BLaER1 (cell line): Measurements from ENCODE around the gene FAM98B.
"Not testable (repeated sequence)": the region's sequence is repeated elsewhere in the genome, so short reads cannot be mapped to it uniquely, and the experiment has no call there.

Source experiments
- H3K27ac ChIP-seq: shearing (Covaris generic); formaldehyde crosslinking; 2 replicates; pipeline ENCODE4 v1.8.1; 2022
- H3K27me3 ChIP-seq: shearing (Covaris generic); formaldehyde crosslinking; 2 replicates; pipeline ENCODE4 v1.8.1; 2022
- H3K36me3 ChIP-seq: shearing (Covaris generic); formaldehyde crosslinking; 2 replicates; pipeline ENCODE4 v1.8.1; 2022
- H3K4me1 ChIP-seq: shearing (Covaris generic); formaldehyde crosslinking; 2 replicates; pipeline ENCODE4 v1.8.1; 2022
- H3K4me2 ChIP-seq: shearing (Covaris generic); formaldehyde crosslinking; 2 replicates; pipeline ENCODE4 v1.8.1; 2022
- H3K4me3 ChIP-seq: shearing (Covaris generic); formaldehyde crosslinking; 2 replicates; pipeline ENCODE4 v1.8.1; 2022
- H3K9ac ChIP-seq: shearing (Covaris generic); formaldehyde crosslinking; 2 replicates; pipeline ENCODE4 v1.8.1; 2022
- H3K9me3 ChIP-seq: shearing (Covaris generic); formaldehyde crosslinking; 2 replicates; pipeline ENCODE4 v1.8.1; 2022
- H4K20me1 ChIP-seq: shearing (Covaris generic); formaldehyde crosslinking; 2 replicates; pipeline ENCODE4 v1.8.1; 2022
- Cebpa-rat ChIP-seq: shearing (Covaris generic); IDR thresholded peaks from 2 replicates; pipeline ENCODE4 v1.8.1; 2022

FAM98B gene

GRCh38 chr15:38430106-38430760 is 23.7 kb upstream of the FAM98B start:
- H3K9ac ChIP-seq = no peak overlapping the region
- no peaks in the 10 kb centered on the region for H3K9me3 ChIP-seq
- no peaks in the 10 kb centered on the region for H3K4me1 ChIP-seq
- H3K27me3 ChIP-seq = no peaks in the 10 kb centered on the region
- H4K20me1 ChIP-seq = no peaks in the 10 kb centered on the region
- TF ChIP-seq Cebpa-rat = no peak
- H3K27ac ChIP-seq = no peak overlapping the region
- H3K36me3 ChIP-seq = no peaks in the 10 kb centered on the region
- H3K4me2 ChIP-seq = no peak overlapping the region
- H3K4me3 ChIP-seq = no peak overlapping the region

GRCh38 chr15:38436993-38437392 is 16.9 kb upstream of the FAM98B start:
- H3K27me3 ChIP-seq = no peaks in the 10 kb centered on the region
- H3K9me3 ChIP-seq = peaks cover 6% of the 10 kb centered on the region; the same call in 1 of the 2 replicates
- H3K36me3 ChIP-seq = no peaks in the 10 kb centered on the region
- peaks cover 26% of the 10 kb centered on the region for H3K4me1 ChIP-seq
- H3K27ac ChIP-seq = no peak overlapping the region
- no peak overlapping the region for H3K4me3 ChIP-seq
- no peak overlapping the region for H3K9ac ChIP-seq
- H4K20me1 ChIP-seq = no peaks in the 10 kb centered on the region
- H3K4me2 ChIP-seq = no peak overlapping the region
- TF ChIP-seq Cebpa-rat = no peak

- H3K9me3 ChIP-seq, H3K36me3 ChIP-seq, H3K27ac ChIP-seq, H3K4me2 ChIP-seq, H3K9ac ChIP-seq, H3K27me3 ChIP-seq, H4K20me1 ChIP-seq, H3K4me3 ChIP-seq: not testable (repeated sequence)
- H3K4me1 ChIP-seq = peaks cover 26% of the 10 kb centered on the region
Measured at GRCh38 chr15:38437603-38438002, 16.3 kb upstream of the FAM98B start.

- peaks cover 26% of the 10 kb centered on the region for H3K4me1 ChIP-seq
- no peaks in the 10 kb centered on the region for H3K36me3 ChIP-seq
- no peak overlapping the region for H3K4me3 ChIP-seq
- H3K27me3 ChIP-seq = no peaks in the 10 kb centered on the region
- no peak for TF ChIP-seq Cebpa-rat
- peaks cover 6% of the 10 kb centered on the region; the same call in 1 of the 2 replicates for H3K9me3 ChIP-seq
- no peaks in the 10 kb centered on the region for H4K20me1 ChIP-seq
- no peak overlapping the region for H3K27ac ChIP-seq
- no peak overlapping the region for H3K9ac ChIP-seq
- H3K4me2 ChIP-seq = no peak overlapping the region
Measured at GRCh38 chr15:38438031-38438986, 15.6 kb upstream of the FAM98B start.

GRCh38 chr15:38440353-38441129 is 13.4 kb upstream of the FAM98B start:
- Histone ChIP-seq H3K36me3 (no peaks in the 10 kb centered on the region), H3K4me2 (peak overlapping the region; percentile 79), H3K9me3 (peaks cover 6% of the 10 kb centered on the region; the same call in 1 of the 2 replicates), H3K4me1 (peaks cover 26% of the 10 kb centered on the region), H3K27ac (peak overlapping the region; percentile 56; the same call in 1 of the 2 replicates), H3K9ac (no peak overlapping the region), H3K27me3 (no peaks in the 10 kb centered on the region), H4K20me1 (no peaks in the 10 kb centered on the region), H3K4me3 (no peak overlapping the region)
- TF ChIP-seq Cebpa-rat = no peak

- Histone ChIP-seq H4K20me1 (no peaks in the 10 kb centered on the region), H3K9ac (no peak overlapping the region), H3K4me2 (peak overlapping the region; percentile 79), H3K4me3 (no peak overlapping the region), H3K36me3 (no peaks in the 10 kb centered on the region), H3K27ac (peak overlapping the region; percentile 56; the same call in 1 of the 2 replicates), H3K4me1 (peaks cover 26% of the 10 kb centered on the region), H3K9me3 (peaks cover 6% of the 10 kb centered on the region; the same call in 1 of the 2 replicates), H3K27me3 (no peaks in the 10 kb centered on the region)
- no peak for TF ChIP-seq Cebpa-rat
Measured at GRCh38 chr15:38441130-38441519, 12.8 kb upstream of the FAM98B start.

- Histone ChIP-seq H3K9ac (peak overlapping the region; percentile 96), H3K4me3 (peak overlapping the region; percentile 95), H3K36me3 (peaks cover 24% of the 10 kb centered on the region), H3K27ac (peak overlapping the region; percentile 96), H3K27me3 (no peaks in the 10 kb centered on the region), H3K4me1 (peaks cover 24% of the 10 kb centered on the region), H3K4me2 (peak overlapping the region; percentile 98), H4K20me1 (peaks cover 53% of the 10 kb centered on the region), H3K9me3 (no peaks in the 10 kb centered on the region)
- TF ChIP-seq Cebpa-rat = no peak
Measured at GRCh38 chr15:38454696-38455090, 766 bp downstream of the FAM98B start.

GRCh38 chr15:38455092-38455491 is 1.2 kb downstream of the FAM98B start:
- H3K4me1 ChIP-seq = peaks cover 24% of the 10 kb centered on the region
- H4K20me1 ChIP-seq = peaks cover 57% of the 10 kb centered on the region
- peak overlapping the region; percentile 96; the same call in 1 of the 2 replicates for H3K27ac ChIP-seq
- H3K9me3 ChIP-seq = no peaks in the 10 kb centered on the region
- H3K9ac ChIP-seq = peak overlapping the region; percentile 96
- H3K4me3 ChIP-seq = peak overlapping the region; percentile 95
- H3K4me2 ChIP-seq = peak overlapping the region; percentile 98
- H3K36me3 ChIP-seq = peaks cover 27% of the 10 kb centered on the region
- TF ChIP-seq Cebpa-rat = no peak
- H3K27me3 ChIP-seq = no peaks in the 10 kb centered on the region

GRCh38 chr15:38458646-38459045 is 4.7 kb downstream of the FAM98B start:
- TF ChIP-seq Cebpa-rat = no peak
- Histone ChIP-seq H3K27ac (no peak overlapping the region), H4K20me1 (peaks cover 93% of the 10 kb centered on the region), H3K9me3 (no peaks in the 10 kb centered on the region), H3K27me3 (no peaks in the 10 kb centered on the region), H3K4me1 (peaks cover 16% of the 10 kb centered on the region), H3K36me3 (peaks cover 27% of the 10 kb centered on the region), H3K4me2 (no peak overlapping the region), H3K9ac (no peak overlapping the region), H3K4me3 (no peak overlapping the region)
